ENCODE data around the gene TLE1. TPM values are rescaled to one million over a fixed set of nuclear protein-coding genes. Genes with fewer than 3 reads are reported as not detected.

Gene TLE1
- total RNA-seq, 4 donors from 2014 or later: 18.7 to 54.5 (median 40.2) TPM

GRCh38 chr9:81656004-81656403 is 33.3 kb downstream of the TLE1 start:
- H3K27ac ChIP-seq: peak overlapping the region in 1 of 4 donors; percentile 78
- H3K4me3 ChIP-seq: no peak overlapping the region
- peak in 2 of 3 donors; percentile 81 to 88 for DNase-seq
- peaks cover 0 to 9% (median 4%) of the 10 kb centered on the region in 3 donors for H3K36me3 ChIP-seq
- no peaks in the 10 kb centered on the region for H3K9me3 ChIP-seq
- no peak for TF ChIP-seq CTCF (IDR thresholded peaks at IDR 0.05)
- TF ChIP-seq POLR2A (IDR thresholded peaks at IDR 0.05): no peak
- H3K4me1 ChIP-seq: peaks cover 0 to 10% (median 2%) of the 10 kb centered on the region in 4 donors
- H3K27me3 ChIP-seq: no peaks in the 10 kb centered on the region

DNA sequence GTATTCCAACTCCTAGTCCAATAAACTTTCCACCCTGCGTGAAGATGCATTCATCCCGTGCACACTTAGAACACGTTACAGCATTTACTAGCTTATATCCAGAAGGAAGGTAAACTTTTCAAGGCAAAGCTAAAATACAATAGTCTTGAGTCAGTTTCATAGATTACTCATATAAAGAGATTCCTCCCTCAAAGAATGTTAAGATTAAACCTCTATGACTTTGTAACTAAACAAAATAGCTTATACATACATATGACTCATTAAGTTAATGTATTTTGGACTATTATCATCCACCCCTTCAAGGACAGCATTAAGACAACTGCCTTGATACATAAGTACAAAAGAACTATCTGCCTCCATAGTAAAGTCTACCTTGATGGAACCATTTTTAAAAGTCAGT is 36.1 kb downstream of the TLE1 start:
- H3K4me3 ChIP-seq: no peak overlapping the region
- DNase-seq: no peak
- no peak for TF ChIP-seq POLR2A (IDR thresholded peaks at IDR 0.05)
- TF ChIP-seq CTCF (IDR thresholded peaks at IDR 0.05): no peak
- no peaks in the 10 kb centered on the region for H3K27me3 ChIP-seq
- H3K9me3 ChIP-seq: no peaks in the 10 kb centered on the region
- peaks cover 0 to 10% (median 2%) of the 10 kb centered on the region in 4 donors for H3K4me1 ChIP-seq
- no peak overlapping the region for H3K27ac ChIP-seq
- peaks cover 0 to 11% (median 4%) of the 10 kb centered on the region in 3 donors for H3K36me3 ChIP-seq

DNA sequence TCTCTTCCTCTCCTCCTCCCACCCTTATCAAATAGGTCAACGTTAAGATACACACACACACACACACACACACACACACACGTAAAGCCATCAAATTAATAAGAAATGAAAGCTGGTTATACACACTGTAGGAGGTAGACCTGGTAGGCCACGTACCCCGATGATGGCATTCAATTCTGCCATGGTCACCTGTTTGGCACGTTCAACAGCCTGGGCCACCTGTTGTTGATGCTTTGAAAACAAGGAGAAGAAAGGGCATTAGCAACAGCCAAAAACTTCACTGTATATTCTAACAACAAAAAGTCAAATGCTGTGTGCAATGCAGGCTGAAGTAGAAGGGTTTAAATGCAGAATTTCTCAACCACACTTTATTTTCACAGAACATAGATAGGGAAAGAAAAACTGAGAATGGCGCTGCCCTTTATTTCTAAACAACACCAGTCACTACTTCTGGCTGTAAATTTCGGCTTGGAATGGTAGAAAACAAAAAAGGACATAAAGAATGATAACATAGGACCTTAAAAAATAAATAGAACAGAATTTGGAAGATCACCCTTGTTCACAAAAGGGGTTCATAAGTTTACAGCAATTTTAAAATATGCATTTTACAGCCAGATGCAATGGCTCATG is 37.2 kb downstream of the TLE1 start:
- Histone ChIP-seq H3K36me3 (peaks cover 0 to 11% (median 4%) of the 10 kb centered on the region in 3 donors), H3K4me1 (peaks cover 0 to 9% (median 2%) of the 10 kb centered on the region in 4 donors), H3K27ac (no peak overlapping the region), H3K27me3 (no peaks in the 10 kb centered on the region), H3K4me3 (no peak overlapping the region), H3K9me3 (no peaks in the 10 kb centered on the region)
- TF ChIP-seq CTCF (IDR thresholded peaks at IDR 0.05): no peak
- no peak for TF ChIP-seq POLR2A (IDR thresholded peaks at IDR 0.05)
- DNase-seq: no peak

DNA sequence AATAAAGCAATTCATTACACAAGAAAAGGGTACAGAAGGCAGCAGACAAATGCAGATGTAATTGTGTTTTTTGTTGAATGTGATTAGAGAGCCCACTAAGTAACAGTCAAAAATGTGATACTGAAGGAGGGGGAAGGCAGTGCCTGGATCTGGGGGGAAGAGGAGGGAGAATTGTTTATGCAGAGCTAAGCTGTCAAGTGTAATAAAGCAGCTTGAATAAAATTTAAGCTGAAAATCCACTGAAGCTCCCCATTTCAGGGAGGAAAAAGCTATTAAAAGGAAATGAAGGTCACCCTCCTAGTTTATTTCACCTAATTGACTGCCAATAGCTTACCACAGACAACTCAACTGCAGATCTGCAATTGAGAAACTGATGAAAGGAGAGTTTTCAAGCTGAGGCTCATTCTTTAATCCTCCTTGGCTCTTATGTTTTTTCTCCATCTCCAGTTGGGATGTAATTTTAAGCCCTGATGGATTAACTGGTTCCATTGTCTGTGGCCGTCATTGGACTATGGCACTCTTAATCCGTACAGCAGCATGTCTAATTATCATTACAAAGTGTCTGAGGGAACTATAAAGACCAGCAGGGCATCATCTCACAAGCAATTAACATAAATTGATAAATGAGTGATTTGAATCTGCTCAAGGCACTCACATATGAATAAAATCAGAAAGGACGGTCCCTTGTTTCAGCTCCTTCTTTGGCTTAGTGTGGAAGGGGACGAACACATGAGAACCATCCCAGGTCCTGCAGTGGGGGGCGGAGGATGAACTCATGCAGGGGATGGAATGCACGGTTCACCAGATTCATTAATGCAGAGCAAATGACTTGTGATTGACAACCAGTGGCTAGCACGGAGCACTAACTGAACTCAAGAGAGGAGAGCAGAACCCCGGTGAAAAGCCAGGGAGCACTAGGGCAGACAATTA is 38.5 kb downstream of the TLE1 start:
- TF ChIP-seq POLR2A (IDR thresholded peaks at IDR 0.05) (no peak), CTCF (IDR thresholded peaks at IDR 0.05) (no peak)
- no peak overlapping the region for H3K27ac ChIP-seq
- no peaks in the 10 kb centered on the region for H3K9me3 ChIP-seq
- no peak for DNase-seq
- H3K4me1 ChIP-seq: peaks cover 0 to under 1% (median 0%) of the 10 kb centered on the region in 4 donors
- no peaks in the 10 kb centered on the region for H3K27me3 ChIP-seq
- no peak overlapping the region for H3K4me3 ChIP-seq
- H3K36me3 ChIP-seq: peaks cover 0 to 11% (median 4%) of the 10 kb centered on the region in 3 donors

- H3K27me3 ChIP-seq: no peaks in the 10 kb centered on the region
- no peak overlapping the region for H3K27ac ChIP-seq
- H3K36me3 ChIP-seq: peaks cover 0 to 11% (median 4%) of the 10 kb centered on the region in 3 donors
- no peak for DNase-seq
- TF ChIP-seq POLR2A (IDR thresholded peaks at IDR 0.05) (no peak), CTCF (IDR thresholded peaks at IDR 0.05) (no peak)
- H3K4me3 ChIP-seq: no peak overlapping the region
- no peaks in the 10 kb centered on the region for H3K4me1 ChIP-seq
- no peaks in the 10 kb centered on the region for H3K9me3 ChIP-seq
These were observed 39.7 kb downstream of the TLE1 start for GRCh38 chr9:81649475-81650240.

All from Peyer's patch (tissue), 4 donors.